Head of caudate nucleus (tissue), 42 donors: ENCODE results near the gene GPR39.

Experiments used
- DNase-seq, 42 donors: peaks; one replicate each; pipeline versions ENCODE4 v3.0.0 to v3.0.0-alpha.2; 2020 to 2021; ENCODE audit warnings: mixed read lengths in 7 of 42
- intact Hi-C: fragments of 100-400 bp; cut with DNase I; formaldehyde crosslinking; loops from one replicate; pipeline ENCODE4 v1.15.0; 2022

GPR39 gene

GRCh38 chr2:132542953-132543569 is 126.5 kb downstream of the GPR39 start:
- intact Hi-C loops = loop anchor here (10.0 kb wide), 2 partner anchors 1022 to 1292 kb away; partner anchors contain the start of gene NCKAP5
- peak in 1 of 42 donors; percentile 18 for DNase-seq

GRCh38 chr2:132544006-132544630 is 127.5 kb downstream of the GPR39 start:
- intact Hi-C loops = loop anchor here (10.0 kb wide), 2 partner anchors 1021 to 1291 kb away; partner anchors contain the start of gene NCKAP5

GRCh38 chr2:132547090-132547687 is 130.6 kb downstream of the GPR39 start:
- peak; percentile 55 to 95 (median 84) for DNase-seq
- intact Hi-C loops = loop anchor here (5.0 to 10.0 kb wide), 3 partner anchors 625 to 1288 kb away; partner anchors contain the start of gene NCKAP5

More at GRCh38 chr2:132544006-132544630, 127.5 kb downstream of the GPR39 start:
- DNase-seq = peak in 2 of 42 donors; percentile 12 to 28

GRCh38 chr2:132549935-132550670 is 133.5 kb downstream of the GPR39 start:
- intact Hi-C loops = loop anchor here (5.0 to 10.0 kb wide), 3 partner anchors 622 to 1285 kb away; partner anchors contain the start of gene NCKAP5

GRCh38 chr2:132550946-132551345 is 134.3 kb downstream of the GPR39 start:
- DNase-seq = peak in 1 of 42 donors; percentile 16
- intact Hi-C loops = no loop called here

More at GRCh38 chr2:132549935-132550670, 133.5 kb downstream of the GPR39 start:
- DNase-seq = peak in 2 of 42 donors; percentile 3 to 39

- DNase-seq = peak in 1 of 42 donors; percentile 32
- intact Hi-C loops = no loop called here
Observed at GRCh38 chr2:132557694-132558093, 141.1 kb downstream of the GPR39 start.

- peak in 1 of 42 donors; percentile 17 for DNase-seq
- intact Hi-C loops = no loop called here
Observed at GRCh38 chr2:132559326-132559725, 142.7 kb downstream of the GPR39 start.

- no peak for DNase-seq
- intact Hi-C loops = no loop called here
Observed at GRCh38 chr2:132559921-132560320, 143.3 kb downstream of the GPR39 start.

GRCh38 chr2:132560562-132560961 is 144.0 kb downstream of the GPR39 start:
- DNase-seq = no peak
- intact Hi-C loops = no loop called here

- intact Hi-C loops = no loop called here
- no peak for DNase-seq
Observed at GRCh38 chr2:132562245-132562644, 145.6 kb downstream of the GPR39 start.

- intact Hi-C loops = no loop called here
- peak in 13 of 42 donors; percentile 15 to 64 (median 21) for DNase-seq
Observed at GRCh38 chr2:132564065-132564464, 147.5 kb downstream of the GPR39 start.

- DNase-seq = peak in 1 of 42 donors; percentile 7
- intact Hi-C loops = no loop called here
Observed at GRCh38 chr2:132566379-132566778, 149.8 kb downstream of the GPR39 start.

GRCh38 chr2:132567682-132568081 is 151.1 kb downstream of the GPR39 start:
- DNase-seq = no peak
- intact Hi-C loops = no loop called here

GRCh38 chr2:132568656-132569055 is 152.1 kb downstream of the GPR39 start:
- intact Hi-C loops = no loop called here
- DNase-seq = no peak

- intact Hi-C loops = no loop called here
- DNase-seq = no peak
Observed at GRCh38 chr2:132573444-132574007, 156.9 kb downstream of the GPR39 start.

- peak in 1 of 42 donors; percentile 15 for DNase-seq
- intact Hi-C loops = no loop called here
Observed at GRCh38 chr2:132577686-132578085, 161.1 kb downstream of the GPR39 start.

- intact Hi-C loops = no loop called here
- no peak for DNase-seq
Observed at GRCh38 chr2:132581591-132581990, 165.0 kb downstream of the GPR39 start.

- DNase-seq = no peak
- intact Hi-C loops = no loop called here
Observed at GRCh38 chr2:132581991-132582738, 165.6 kb downstream of the GPR39 start.
